ENCODE measurements around the gene TNFSF4. TPM values are rescaled to one million over a fixed set of nuclear protein-coding genes. Genes with fewer than 3 reads are reported as not detected.
"Not testable (repeated sequence)": the region's sequence is repeated elsewhere in the genome, so short reads cannot be mapped to it uniquely, and the experiment has no call there.

Gene TNFSF4
- total and polyA plus RNA-seq, 8 donors = 0.14 to 2.2 (median 0.56) TPM; not detected in 4

DNA sequence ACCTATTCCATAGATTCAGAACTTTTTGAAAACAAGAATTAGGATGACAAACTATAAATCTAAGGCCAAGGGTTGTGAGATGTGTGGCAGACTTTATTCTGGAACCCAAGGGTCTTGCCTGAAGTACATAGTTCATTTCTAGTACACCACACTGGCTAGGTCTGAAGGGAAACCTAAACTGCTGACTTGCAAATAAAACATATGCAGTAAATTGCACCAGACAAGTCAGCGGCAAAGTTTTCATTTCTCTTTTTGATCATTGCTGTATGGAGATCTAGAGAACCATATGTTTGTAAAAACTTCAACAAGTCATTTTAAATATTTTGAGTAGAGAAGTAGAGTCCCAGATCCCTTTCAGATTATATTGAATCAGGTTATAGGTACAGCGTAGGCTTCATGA lies 43.9 kb downstream of the TNFSF4 start:
- no peaks in the 10 kb centered on the region for H3K4me1 ChIP-seq
- 73 to 98% (median 96%) methylated on average over 2 of the region's 2 CpGs for WGBS, 5 donors

DNA sequence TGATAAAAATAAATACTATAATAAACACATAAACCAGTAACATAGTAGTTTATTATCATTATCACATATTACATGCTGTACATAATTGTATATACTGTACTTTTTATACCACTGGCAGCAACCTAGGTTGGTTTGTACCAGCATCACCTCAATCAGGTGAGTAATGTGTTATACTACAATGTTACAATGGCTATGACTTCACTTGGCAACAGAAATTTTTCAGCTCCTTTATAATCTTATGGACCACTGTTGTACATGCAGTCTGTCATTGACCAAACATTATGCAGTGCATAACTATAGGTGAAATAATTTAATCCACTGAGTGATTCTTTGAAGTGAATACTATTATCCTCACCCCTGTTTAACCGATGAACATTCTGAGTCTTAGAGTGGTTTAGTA lies 44.5 kb downstream of the TNFSF4 start:
- TF ChIP-seq EP300 (IDR thresholded peaks at IDR 0.05) = no peak
- TF ChIP-seq, protein P1, sequence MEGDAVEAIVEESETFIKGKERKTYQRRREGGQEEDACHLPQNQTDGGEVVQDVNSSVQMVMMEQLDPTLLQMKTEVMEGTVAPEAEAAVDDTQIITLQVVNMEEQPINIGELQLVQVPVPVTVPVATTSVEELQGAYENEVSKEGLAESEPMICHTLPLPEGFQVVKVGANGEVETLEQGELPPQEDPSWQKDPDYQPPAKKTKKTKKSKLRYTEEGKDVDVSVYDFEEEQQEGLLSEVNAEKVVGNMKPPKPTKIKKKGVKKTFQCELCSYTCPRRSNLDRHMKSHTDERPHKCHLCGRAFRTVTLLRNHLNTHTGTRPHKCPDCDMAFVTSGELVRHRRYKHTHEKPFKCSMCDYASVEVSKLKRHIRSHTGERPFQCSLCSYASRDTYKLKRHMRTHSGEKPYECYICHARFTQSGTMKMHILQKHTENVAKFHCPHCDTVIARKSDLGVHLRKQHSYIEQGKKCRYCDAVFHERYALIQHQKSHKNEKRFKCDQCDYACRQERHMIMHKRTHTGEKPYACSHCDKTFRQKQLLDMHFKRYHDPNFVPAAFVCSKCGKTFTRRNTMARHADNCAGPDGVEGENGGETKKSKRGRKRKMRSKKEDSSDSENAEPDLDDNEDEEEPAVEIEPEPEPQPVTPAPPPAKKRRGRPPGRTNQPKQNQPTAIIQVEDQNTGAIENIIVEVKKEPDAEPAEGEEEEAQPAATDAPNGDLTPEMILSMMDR (IDR thresholded peaks at IDR 0.05) = no peak
- TF ChIP-seq POLR2AphosphoS5 (IDR thresholded peaks at IDR 0.05) = no peak
- no peak for TF ChIP-seq POLR2A (IDR thresholded peaks at IDR 0.05)
- Histone ChIP-seq H3K9me3 (no peaks in the 10 kb centered on the region), H3K4me3 (no peak overlapping the region), H3K27ac (no peak overlapping the region), H3K4me1 (no peaks in the 10 kb centered on the region), H3K36me3 (no peaks in the 10 kb centered on the region), H3K27me3 (no peaks in the 10 kb centered on the region)
- intact Hi-C loops (cut with DNase I; ENCODE audit: low total_unique reads) = no loop called here
- no peak for DNase-seq
- 97 to 100% (median 98%) methylated on average over 1 of the region's 1 CpG for WGBS, 5 donors

More for the DNA sequence above, 43.9 kb downstream of the TNFSF4 start:
- no peak for DNase-seq
- no peaks in the 10 kb centered on the region for H3K36me3 ChIP-seq
- no peak overlapping the region for H3K27ac ChIP-seq
- no peaks in the 10 kb centered on the region for H3K9me3 ChIP-seq
- intact Hi-C loops (cut with DNase I; ENCODE audit: low total_unique reads) = no loop called here
- TF ChIP-seq, protein P1 (IDR thresholded peaks at IDR 0.05) = no peak
- TF ChIP-seq POLR2AphosphoS5 (IDR thresholded peaks at IDR 0.05) (no peak), EP300 (IDR thresholded peaks at IDR 0.05) (no peak), POLR2A (IDR thresholded peaks at IDR 0.05) (no peak)
- H3K4me3 ChIP-seq = no peak overlapping the region
- H3K27me3 ChIP-seq = no peaks in the 10 kb centered on the region

DNA sequence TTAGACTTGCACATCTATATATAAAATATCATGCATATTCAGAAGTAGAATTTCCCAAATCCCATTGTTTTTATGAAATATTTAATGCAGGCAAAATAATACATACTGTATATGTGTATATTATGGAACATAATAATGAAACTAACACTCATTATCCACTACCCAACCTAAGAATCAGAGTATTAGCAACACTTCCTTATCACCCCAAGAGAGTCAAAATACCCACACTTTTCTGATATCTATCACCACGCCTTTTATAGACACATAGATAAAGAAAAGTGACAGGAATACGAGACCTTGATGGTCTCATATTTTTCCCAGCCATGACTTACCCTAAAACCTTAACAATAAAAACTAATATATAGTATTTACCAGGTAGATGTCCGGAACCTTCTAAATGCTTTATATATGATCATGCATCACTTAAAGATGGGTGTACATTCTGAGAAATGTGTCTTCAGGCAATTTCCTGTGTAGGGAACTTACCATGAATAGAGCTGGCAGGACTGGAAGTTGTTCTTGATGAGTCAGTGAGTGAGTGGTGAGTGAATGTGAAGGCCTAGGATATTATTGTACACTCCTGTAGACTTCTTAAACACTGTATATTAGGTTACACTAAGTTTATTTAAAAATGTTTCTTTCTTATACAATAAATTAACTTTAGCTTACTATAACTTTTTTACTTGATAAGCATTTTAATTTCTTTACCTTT lies 45.5 kb downstream of the TNFSF4 start:
- H3K4me3 ChIP-seq = no peak overlapping the region
- H3K9me3 ChIP-seq = no peaks in the 10 kb centered on the region
- no peak overlapping the region for H3K27ac ChIP-seq
- no peaks in the 10 kb centered on the region for H3K4me1 ChIP-seq
- WGBS, 5 donors = 69 to 79% (median 71%) methylated on average over 3 of the region's 3 CpGs
- no peak for DNase-seq
- TF ChIP-seq EP300 (IDR thresholded peaks at IDR 0.05) (no peak), POLR2A (IDR thresholded peaks at IDR 0.05) (no peak), POLR2AphosphoS5 (IDR thresholded peaks at IDR 0.05) (no peak)
- TF ChIP-seq, protein P1 (IDR thresholded peaks at IDR 0.05) = no peak
- no peaks in the 10 kb centered on the region for H3K27me3 ChIP-seq
- intact Hi-C loops (cut with DNase I; ENCODE audit: low total_unique reads) = no loop called here
- no peaks in the 10 kb centered on the region for H3K36me3 ChIP-seq

DNA sequence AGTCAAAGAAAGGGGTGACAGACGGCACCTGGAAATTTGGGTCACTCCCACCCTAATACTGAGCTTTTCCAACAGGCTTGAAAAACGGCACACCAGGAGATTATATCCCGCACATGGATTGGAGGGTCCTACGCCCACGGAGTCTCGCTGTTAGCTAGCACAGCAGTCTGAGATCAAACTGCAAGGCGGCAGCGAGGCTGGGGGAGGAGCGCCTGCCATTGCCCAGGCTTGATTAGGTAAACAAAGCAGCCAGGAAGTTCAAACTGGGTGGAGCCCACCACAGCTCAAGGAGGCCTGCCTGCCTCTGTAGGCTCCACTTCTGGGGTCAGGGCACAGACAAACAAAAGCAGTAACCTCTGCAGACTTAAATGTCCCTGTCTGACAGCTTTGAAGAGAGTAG lies 53.2 kb downstream of the TNFSF4 start:
- H3K27me3 ChIP-seq; H3K36me3 ChIP-seq; H3K9me3 ChIP-seq; DNase-seq; H3K27ac ChIP-seq; intact Hi-C loops (cut with DNase I; ENCODE audit: low total_unique reads); H3K4me1 ChIP-seq; H3K4me3 ChIP-seq: not testable (repeated sequence)
- 90 to 93% (median 92%) methylated on average over 8 to 9 of the region's 9 CpGs for WGBS, 5 donors

DNA sequence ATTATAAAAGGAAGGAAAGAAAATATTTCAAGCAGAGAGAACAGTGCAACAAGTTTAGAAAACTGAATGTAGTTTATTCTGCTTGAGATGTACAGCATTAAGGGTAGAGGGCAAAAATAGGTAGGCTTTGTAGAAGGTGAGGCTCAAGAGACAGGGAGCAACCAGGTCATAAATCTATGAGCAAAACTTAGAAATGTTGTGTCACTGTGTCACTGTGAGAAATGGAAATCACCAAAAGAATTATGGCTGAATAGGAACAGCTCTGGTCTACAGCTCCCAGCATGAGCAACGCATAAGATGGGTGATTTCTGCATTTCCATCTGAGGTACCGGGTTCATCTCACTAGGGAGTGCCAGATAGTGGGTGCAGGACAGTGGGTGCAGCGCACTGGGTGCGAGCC lies 53.6 kb downstream of the TNFSF4 start:
- WGBS, 5 donors = 75 to 96% (median 91%) methylated on average over 4 of the region's 4 CpGs
- H3K27ac ChIP-seq = no peak overlapping the region
- H3K27me3 ChIP-seq = no peaks in the 10 kb centered on the region
- DNase-seq = no peak
- TF ChIP-seq POLR2A (IDR thresholded peaks at IDR 0.05) (no peak), EP300 (IDR thresholded peaks at IDR 0.05) (no peak), POLR2AphosphoS5 (IDR thresholded peaks at IDR 0.05) (no peak)
- TF ChIP-seq, protein P1 (IDR thresholded peaks at IDR 0.05) = no peak
- peaks cover 0 to 7% (median 0%) of the 10 kb centered on the region in 4 donors for H3K36me3 ChIP-seq
- H3K4me3 ChIP-seq = no peak overlapping the region
- H3K9me3 ChIP-seq = peaks cover 0 to 8% (median 4%) of the 10 kb centered on the region in 4 donors
- no peaks in the 10 kb centered on the region for H3K4me1 ChIP-seq
- intact Hi-C loops (cut with DNase I; ENCODE audit: low total_unique reads) = no loop called here
